HG03378 (cell line): ENCODE measurements around the gene PDK2.

Source experiments
- ATAC-seq: cut with Tn5 transposase; IDR thresholded peaks from one replicate; pipeline ENCODE4 v1.9.1; 2021; ENCODE audit warnings: mild to moderate bottlenecking, moderate library complexity; ENCODE audit not compliant: unreplicated experiment

Gene PDK2

GRCh38 chr17:50099003-50099402 is 3.9 kb downstream of the PDK2 start:
- ATAC-seq = no peak

GRCh38 chr17:50100480-50100883 is 5.3 kb downstream of the PDK2 start:
- no peak for ATAC-seq

GRCh38 chr17:50100921-50101345 is 5.8 kb downstream of the PDK2 start:
- no peak for ATAC-seq

GRCh38 chr17:50101346-50102163 is 6.4 kb downstream of the PDK2 start:
- ATAC-seq = no peak

- no peak for ATAC-seq
Observed at GRCh38 chr17:50102164-50102991, 7.2 kb downstream of the PDK2 start.

GRCh38 chr17:50103252-50103651 is 8.1 kb downstream of the PDK2 start:
- ATAC-seq = no peak

GRCh38 chr17:50103941-50104340 is 8.8 kb downstream of the PDK2 start:
- ATAC-seq = no peak

- no peak for ATAC-seq
Observed at GRCh38 chr17:50105811-50106210, 10.7 kb downstream of the PDK2 start.

- ATAC-seq = no peak
Observed at GRCh38 chr17:50106393-50107131, 11.4 kb downstream of the PDK2 start.

GRCh38 chr17:50107790-50108414 is 12.8 kb downstream of the PDK2 start:
- no peak for ATAC-seq

GRCh38 chr17:50108556-50108955 is 13.4 kb downstream of the PDK2 start:
- no peak for ATAC-seq

GRCh38 chr17:50109207-50109606 is 14.1 kb downstream of the PDK2 start:
- no peak for ATAC-seq

- ATAC-seq = no peak
Observed at GRCh38 chr17:50109785-50110184, 14.6 kb downstream of the PDK2 start.

GRCh38 chr17:50110591-50111349 is 15.6 kb downstream of the PDK2 start:
- no peak for ATAC-seq

GRCh38 chr17:50111673-50112655 is 16.8 kb downstream of the PDK2 start:
- ATAC-seq = no peak

- ATAC-seq = no peak
Observed at GRCh38 chr17:50112694-50113093, 17.5 kb downstream of the PDK2 start.

- ATAC-seq = no peak
Observed at GRCh38 chr17:50113624-50114320, 18.6 kb downstream of the PDK2 start.

GRCh38 chr17:50114401-50114800 is 19.2 kb downstream of the PDK2 start:
- ATAC-seq = no peak
